GM19193 (cell line): ENCODE measurements around the gene IFI27L2.

Experiments
- POLR2A ChIP-seq: IDR thresholded peaks from 4 replicates; pipeline ENCODE4 v1.6.1; 2011; ENCODE audit not compliant: insufficient read depth, insufficient read length; ENCODE audit errors: extremely low read depth

Gene IFI27L2

DNA sequence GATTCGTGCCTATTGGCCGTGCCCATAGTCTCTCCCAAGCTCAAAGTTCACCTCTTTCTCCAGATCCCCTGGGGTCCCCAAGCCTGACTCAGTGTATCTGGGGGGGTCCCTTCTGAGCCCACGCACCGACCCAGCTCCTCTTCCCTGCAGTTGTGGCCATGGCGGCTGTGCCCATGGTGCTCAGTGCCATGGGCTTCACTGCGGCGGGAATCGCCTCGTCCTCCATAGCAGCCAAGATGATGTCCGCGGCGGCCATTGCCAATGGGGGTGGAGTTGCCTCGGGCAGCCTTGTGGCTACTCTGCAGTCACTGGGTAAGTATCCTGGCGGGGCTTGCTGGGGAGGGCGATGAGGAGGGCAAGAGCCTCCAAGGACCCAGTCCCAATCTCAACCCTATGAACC lies 13.8 kb downstream of the IFI27L2 start:
- TF ChIP-seq POLR2A: no peak

DNA sequence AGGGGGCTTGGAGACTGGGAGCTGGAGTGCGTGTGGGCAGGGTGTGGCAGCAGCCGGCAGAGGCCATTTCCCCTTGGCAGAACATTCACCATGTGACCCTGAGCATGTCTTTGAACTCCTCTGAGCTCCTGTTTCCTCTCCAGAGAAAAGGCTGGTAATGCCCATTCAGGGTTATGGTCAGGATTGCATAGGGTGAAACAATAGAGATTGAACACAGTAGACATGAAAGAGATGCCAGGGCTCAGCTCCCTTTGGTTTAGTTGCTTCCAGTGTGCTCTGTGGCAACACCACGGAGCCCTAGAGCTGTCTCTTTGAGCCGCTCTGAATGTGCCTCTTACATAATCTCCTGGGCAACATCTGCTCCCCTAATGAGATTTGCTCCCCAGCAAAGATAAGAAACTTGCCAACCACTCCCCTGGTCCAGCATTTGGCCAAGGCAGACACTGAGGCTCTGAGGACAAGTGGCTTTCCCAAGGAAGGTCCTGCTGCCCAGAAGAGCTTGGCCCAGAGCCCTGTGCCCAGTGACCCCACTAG lies 14.3 kb downstream of the IFI27L2 start:
- no peak for TF ChIP-seq POLR2A

DNA sequence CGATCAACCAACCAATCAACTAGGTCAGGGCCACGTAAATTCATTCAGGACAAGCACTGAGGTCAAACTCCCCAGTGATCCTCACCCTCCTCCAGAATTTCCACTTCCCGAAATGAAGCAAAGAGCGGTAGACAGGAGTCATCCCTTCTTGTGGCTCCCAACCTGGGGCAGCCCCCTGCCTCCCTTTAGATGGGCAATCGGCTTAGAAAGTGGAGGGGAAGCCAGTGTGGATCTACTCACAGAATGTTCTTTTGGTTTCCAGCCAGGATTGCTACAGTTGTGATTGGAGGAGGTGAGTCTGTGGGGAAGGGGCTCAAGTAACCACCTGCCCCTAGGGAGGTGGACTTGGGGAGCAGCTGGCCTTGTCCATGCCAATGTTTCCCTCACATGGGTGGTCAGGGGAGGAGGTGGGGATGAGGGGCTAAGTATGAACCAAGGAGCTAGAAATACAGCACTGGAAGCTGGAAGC lies 14.8 kb downstream of the IFI27L2 start:
- no peak for TF ChIP-seq POLR2A

DNA sequence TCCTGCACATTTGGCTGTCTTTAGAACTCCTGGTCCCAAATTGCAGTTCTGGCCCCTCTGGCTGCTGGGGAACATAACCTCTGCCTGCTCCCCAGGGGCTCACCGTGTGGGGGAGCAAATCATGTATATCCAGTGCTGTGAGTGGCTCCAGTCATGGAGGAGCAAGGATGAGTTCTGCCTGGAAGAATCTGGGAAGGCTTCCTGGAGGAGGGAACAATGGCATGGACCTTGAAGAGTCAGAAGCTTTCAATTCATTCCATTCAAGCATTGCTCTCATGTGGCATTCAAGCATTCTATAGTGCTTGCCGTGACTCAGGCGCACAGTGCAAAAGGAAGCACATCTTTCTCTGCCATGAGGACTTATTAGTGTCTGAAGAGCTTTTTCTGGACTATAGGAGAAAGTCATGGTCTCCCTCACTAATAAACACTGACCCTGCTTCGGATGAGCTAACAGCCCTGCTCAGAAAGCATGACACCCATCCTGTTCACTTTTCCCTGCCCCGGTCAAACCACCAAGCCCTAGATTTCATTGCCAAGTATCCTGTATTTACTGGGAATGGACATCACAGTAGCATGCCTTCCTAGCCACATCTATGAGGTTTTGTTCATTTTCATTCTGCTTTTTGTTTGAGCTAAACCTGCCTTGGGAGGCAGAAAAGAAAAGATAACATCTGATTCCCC lies 15.4 kb downstream of the IFI27L2 start:
- no peak for TF ChIP-seq POLR2A

DNA sequence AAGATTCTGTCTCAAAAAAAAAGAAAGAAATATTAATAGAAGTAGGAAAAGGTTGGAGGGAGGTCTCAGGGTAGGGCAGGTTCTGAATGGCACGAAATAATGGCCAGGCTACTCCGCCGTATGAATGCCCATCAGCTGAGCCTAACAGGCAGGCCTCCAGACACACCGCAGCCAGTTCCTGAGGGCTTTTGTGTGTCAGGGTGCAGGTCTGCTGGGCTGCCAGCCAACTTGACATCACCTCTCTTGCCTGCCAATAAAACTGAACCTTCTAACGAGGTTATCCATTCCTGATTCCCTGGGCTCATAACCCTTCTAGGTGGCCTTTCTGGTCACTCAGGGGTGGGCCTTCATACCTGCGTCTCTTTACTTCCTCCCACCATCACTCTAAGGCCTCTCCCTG lies 15.9 kb downstream of the IFI27L2 start:
- no peak for TF ChIP-seq POLR2A

DNA sequence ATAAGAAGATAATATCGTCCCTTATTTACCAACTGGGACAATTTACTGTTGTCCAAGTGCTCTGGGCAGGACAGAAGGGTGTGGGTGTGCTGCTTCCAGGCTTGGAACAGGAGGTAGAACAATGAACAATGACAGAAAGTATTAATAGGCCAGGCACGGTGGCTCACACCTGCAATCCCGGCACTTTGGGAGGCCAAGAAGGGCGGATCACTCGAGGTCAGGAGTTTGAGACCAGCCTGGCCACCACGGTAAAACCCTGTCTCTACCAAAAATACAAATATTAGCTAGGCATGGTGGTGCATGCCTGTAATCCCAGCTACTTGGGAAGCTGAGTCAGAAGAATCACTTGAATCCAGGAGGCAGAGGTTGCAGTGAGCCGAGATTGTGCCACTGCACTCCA lies 16.3 kb downstream of the IFI27L2 start:
- no peak for TF ChIP-seq POLR2A

DNA sequence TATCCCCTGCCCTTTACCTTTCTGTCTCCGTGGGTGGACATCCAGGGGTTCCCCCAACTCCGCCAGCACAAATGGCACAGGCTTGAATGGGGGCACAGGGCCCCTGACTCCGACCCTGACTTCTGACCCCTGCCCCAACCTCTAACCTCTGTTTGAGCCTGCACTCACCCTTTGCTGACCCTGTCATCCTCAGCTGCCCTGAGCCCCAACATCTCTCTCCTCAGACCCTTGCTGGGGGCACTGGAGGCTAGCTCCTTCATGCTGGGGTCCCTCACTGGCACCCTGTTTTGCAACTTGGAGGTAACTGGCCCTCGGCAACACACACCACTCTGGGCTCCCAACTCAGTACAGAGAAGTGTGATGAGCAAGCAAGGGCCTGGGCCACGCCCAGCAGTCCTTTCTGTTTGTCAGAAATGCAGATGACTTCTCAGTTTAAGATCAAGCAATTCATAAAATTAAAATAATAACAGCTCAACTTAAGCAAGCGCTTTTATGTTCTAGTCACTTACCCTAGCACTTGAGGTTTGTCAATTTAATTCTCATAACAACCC lies 16.8 kb downstream of the IFI27L2 start:
- no peak for TF ChIP-seq POLR2A

DNA sequence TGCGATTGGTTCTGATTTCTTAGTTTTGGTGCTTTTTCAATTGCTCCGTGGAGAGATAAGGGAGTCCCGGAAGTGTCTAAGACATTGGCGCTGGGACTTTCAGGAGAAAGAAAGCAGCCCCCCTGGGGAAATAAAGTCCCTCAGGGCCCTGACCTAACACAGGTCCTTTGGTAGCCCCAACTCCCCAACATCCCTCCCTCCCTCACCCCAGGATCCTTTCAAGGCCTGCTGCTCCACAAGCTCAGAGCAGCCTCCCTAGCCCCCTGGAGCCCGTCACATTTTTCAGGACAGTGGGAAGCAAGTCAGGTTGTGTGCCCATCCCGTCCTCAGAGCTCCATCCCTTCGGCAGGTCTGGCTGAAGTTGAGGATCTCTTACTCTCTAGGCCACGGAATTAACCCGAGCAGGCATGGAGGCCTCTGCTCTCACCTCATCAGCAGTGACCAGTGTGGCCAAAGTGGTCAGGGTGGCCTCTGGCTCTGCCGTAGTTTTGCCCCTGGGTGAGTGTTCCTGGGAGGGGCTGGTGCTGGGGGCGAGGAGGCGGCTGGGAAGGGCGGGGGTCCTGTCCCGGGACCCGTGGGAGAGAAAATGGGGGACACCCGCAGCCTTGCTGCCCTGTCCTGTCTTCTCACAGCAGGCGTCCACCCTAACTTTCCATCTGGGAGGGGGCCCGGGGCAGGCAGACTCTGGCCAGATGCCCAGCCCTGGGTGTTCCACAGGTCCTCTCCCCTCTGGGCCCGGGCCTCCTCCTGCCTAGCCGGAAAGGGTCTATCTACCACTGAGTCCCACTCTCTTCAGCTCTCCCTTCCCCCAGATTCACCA lies 17.9 kb downstream of the IFI27L2 start:
- TF ChIP-seq POLR2A: no peak

DNA sequence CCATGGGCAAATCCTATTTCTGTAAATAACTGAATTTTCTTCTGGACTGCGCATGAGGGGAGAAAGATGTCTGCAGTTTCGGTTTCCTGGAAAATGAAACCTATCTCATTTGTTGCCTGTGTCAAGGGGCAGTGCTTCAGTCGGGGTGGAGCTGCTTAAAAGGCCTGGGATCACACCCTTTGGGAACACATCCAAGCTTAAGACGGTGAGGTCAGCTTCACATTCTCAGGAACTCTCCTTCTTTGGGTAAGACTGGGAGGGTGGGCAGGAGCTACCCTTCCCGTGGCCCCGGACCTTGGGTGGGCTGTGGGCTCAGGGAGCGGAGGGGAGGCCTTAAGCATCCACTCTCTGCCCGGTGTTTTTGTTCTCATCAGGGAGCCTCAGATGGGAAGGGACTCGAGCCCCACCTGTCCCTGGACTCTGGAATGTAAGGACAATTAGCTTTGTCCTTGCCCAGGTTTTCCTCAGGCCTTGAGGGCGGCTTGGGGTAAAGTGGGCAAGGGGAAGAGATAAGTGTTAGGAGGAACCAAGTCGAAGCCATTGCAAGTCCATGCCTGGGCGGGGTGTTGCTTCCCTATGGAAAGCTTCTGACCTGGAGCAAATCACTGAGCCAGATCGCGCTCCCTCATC lies 18.7 kb downstream of the IFI27L2 start, which contains the start of gene IFI27:
Gene IFI27, plus strand, starts transcription at position 185 of the 630 bp plus-strand sequence.
- no peak for TF ChIP-seq POLR2A

DNA sequence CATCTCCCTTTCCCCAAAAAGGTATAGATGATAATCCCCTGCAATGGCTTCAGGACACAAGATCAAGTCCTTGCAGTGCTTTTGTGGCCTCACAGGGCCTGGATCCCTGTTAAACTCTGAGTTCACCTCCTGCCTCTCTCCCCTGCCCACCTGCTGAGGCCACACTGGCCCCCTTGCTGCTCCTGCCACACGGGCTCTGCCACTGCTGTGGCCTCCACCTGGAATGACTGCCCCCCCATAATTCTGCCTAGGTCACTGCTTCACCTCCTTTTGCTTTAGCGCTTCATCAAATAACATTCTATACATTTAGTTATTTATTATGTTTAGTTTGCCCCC lies 19.5 kb downstream of the IFI27L2 start:
- TF ChIP-seq POLR2A: no peak

DNA sequence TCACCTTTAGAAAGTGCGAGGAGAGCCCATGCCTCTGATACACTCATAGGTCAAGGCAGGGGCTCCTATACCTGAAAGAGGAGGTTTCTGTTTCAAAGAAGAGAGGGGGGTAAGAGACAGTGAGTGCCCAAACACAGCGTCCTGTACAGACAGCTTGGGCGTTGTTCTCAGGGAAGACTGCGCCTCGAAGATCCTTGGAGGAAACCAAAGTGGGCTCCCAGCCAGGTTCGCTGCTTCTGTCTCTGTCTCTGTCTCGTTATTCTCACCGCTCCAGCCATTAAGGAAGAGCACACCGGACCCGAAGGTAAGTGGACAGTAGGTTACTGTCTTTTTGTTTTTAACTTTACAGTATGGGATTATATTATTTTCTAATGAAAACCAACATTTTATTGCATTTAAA lies 24.7 kb downstream of the IFI27L2 start:
- no peak for TF ChIP-seq POLR2A

DNA sequence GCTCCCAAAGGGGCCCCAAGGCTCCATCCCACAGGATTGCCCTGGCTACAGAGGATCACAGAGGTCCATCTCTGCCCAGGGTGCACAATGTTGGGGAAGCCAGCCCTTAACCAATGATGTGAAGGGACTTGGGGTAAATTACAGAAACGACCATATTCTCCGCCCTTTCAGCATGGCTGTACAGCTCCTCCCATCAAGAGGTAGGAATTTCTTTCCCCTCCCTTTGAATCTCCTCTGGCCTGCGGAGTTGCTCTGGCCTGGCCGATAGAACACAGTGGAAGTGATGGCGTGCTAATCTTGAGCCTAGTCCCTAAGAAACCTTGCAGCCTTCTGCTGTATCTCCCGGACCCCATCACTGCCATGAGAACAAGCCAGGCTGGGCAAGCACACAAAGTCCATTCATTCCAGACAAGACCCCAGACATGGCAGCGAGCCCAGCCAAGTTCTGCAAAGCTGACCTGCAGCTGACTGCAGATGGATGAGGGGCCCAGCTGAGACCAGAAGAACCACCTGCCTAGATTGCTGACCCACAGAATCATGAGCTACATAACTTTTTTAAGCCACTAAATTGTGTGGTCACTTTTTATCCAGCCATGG lies 25.8 kb downstream of the IFI27L2 start:
- no peak for TF ChIP-seq POLR2A

DNA sequence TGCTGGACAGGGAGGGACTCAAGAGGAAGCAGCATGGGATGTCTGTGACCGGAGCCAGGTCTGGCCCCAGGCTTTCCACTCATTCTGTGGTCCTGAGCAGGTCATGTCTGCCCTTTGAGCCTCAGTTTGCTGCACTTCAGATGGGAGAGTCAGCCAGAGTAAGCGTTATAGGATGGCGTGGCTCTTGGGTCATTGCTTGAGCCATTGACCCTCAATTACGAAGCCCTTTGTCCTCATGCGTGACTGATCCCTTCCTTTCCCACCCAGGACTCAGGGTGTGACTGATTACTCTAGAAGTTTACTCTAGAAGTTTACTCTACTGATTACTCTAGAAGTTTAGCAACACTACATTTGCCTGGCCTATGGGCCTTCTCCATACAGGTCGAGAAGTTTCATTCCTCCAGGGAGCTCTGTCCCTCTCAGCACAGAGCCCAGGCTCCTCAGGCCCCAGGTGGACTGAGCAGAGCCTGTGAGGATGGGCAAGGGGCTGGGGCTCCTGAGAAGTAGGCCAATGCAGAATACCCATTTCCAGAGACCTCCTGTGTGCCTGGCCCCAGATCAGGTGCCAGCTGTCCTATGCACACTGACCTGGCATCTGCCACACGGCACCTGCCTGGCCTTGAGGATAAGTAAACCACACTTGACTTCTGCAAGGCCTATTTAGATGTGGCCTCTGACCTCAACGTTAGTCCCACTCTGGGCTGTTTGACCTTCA lies 26.5 kb downstream of the IFI27L2 start:
- TF ChIP-seq POLR2A: no peak

DNA sequence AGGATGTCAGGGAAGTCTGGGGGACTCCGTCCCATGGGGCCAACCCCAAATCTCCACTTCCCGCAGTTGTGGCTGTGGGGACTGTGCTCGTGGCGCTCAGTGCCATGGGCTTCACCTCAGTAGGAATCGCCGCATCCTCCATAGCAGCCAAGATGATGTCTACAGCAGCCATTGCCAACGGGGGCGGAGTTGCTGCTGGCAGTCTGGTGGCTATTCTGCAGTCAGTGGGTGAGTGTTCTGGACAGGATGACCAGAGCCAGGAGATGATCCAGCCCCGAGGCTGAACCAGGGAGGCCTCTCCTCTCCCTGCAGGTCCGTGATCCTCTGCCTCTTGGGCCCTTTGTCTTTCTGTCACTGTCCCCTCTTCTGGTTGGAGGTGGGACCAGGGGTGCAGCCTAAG lies 27.7 kb downstream of the IFI27L2 start:
- no peak for TF ChIP-seq POLR2A
